GM12878 (cell line): ENCODE results near the gene GH2. TPM values are rescaled to one million over a fixed set of nuclear protein-coding genes. Genes with fewer than 3 reads are reported as not detected.

Experiments used
- ATAC-seq: fragments of 200-7000 bp; cut with Tn5 transposase; 3 replicates; pipeline ENCODE4 v1.9.1; 2020; ENCODE audit warnings: mild to moderate bottlenecking, moderate library complexity
- BruUV-seq: library from RNA; stranded (reverse); fragments of 400-500 nt; replicated peaks from 2 replicates; lab custom pipeline; 2021; lab: Mats Ljungman, UMichigan
- CTCF ChIA-PET: fragments of 300-600 bp; sonication (Branson Sonifier 250); formaldehyde crosslinking; extraction: SDS; loops from one replicate; lab custom pipeline; 2021; ENCODE audit warnings: inconsistent platforms; lab: Yijun Ruan, JAX
- POLR2A ChIA-PET: fragments of 350-600 bp; formaldehyde crosslinking; extraction: SDS; loops from one replicate; lab custom pipeline; 2021; ENCODE audit warnings: inconsistent platforms; lab: Charles Lee
- RAD21 ChIA-PET: fragments of 300-600 bp; sonication (Branson Sonifier 250); formaldehyde crosslinking; loops from one replicate; lab custom pipeline; 2023; ENCODE audit warnings: antibody characterized with exemption; ENCODE audit not compliant: unreplicated experiment; lab: Charles Lee
- SMC1A ChIA-PET: fragments of 300-600 bp; sonication (Branson Sonifier 250); formaldehyde crosslinking; loops from one replicate; lab custom pipeline; 2023; ENCODE audit not compliant: unreplicated experiment, uncharacterized antibody; lab: Charles Lee
- DNase-seq: peaks from one replicate; pipeline ENCODE4 v3.0.0-alpha.2; 2011; ENCODE audit warnings: low read depth, low spot score
- FAIRE-seq: peaks from 3 replicates; lab custom pipeline; 2011; peaks lifted over from hg19 to GRCh38; lab: Jason Lieb, UNC
- H2AFZ ChIP-seq: 2 replicates; pipeline ENCODE4 v1.6.0; 2011; ENCODE audit warnings: low read depth, low read length, control low read depth; ENCODE audit not compliant: control insufficient read depth
- H3K27ac ChIP-seq: 2 replicates; pipeline ENCODE4 v1.5.1; 2011; ENCODE audit warnings: control low read depth; ENCODE audit not compliant: control insufficient read depth, insufficient read depth
- H3K27me3 ChIP-seq, 2 experiments: replicated peaks in 1 of 2; 2 replicates each; pipeline versions ENCODE4 v1.6.0 to v1.6.1; 2011; ENCODE audit warnings: low read length in 1 of 2; ENCODE audit not compliant: control insufficient read depth in 2 of 2, insufficient read depth in 2 of 2
- H3K36me3 ChIP-seq, 2 experiments: 2 replicates each; pipeline ENCODE4 v1.5.1; 2011; ENCODE audit warnings: low read length in 1 of 2; ENCODE audit not compliant: control insufficient read depth in 2 of 2, insufficient read depth in 2 of 2
- H3K4me1 ChIP-seq: 2 replicates; pipeline ENCODE4 v1.6.1; 2011; ENCODE audit warnings: mild to moderate bottlenecking, low read length, moderate library complexity, mixed read lengths; ENCODE audit not compliant: control insufficient read depth, insufficient read depth
- H3K4me2 ChIP-seq: 2 replicates; pipeline ENCODE4 v1.6.0; 2011; ENCODE audit warnings: control low read depth; ENCODE audit not compliant: control insufficient read depth, insufficient read depth
- H3K4me3 ChIP-seq: fragments of 200-600 bp; sonication (generic); 2 replicates; pipeline ENCODE4 v1.5.1; 2016
- H3K79me2 ChIP-seq: 2 replicates; pipeline ENCODE4 v1.6.0; 2011; ENCODE audit warnings: low read length; ENCODE audit not compliant: control insufficient read depth, insufficient read depth
- H3K9ac ChIP-seq: 2 replicates; pipeline ENCODE4 v1.8.0; 2011; ENCODE audit warnings: low read length, control low read depth, mixed read lengths; ENCODE audit not compliant: control insufficient read depth, insufficient read depth
- H3K9me3 ChIP-seq: replicated peaks from 3 replicates; pipeline ENCODE4 v1.5.1; 2011; ENCODE audit warnings: mild to moderate bottlenecking, low read length; ENCODE audit not compliant: control insufficient read depth, insufficient read depth
- H4K20me1 ChIP-seq: 2 replicates; pipeline ENCODE4 v1.6.0; 2011; ENCODE audit not compliant: control insufficient read depth, insufficient read depth
- E2F8 ChIP-seq: fragments of 450-650 bp; IDR thresholded peaks from 2 replicates; pipeline ENCODE4 v1.6.1; 2018; ENCODE audit warnings: mild to moderate bottlenecking, low read depth, moderate library complexity; ENCODE audit not compliant: partially characterized antibody
- IKZF2 ChIP-seq, 2 experiments: fragments of 450-650 bp; IDR thresholded peaks; 2 replicates each; pipeline ENCODE4 v1.6.1; 2017; ENCODE audit warnings: mild to moderate bottlenecking in 2 of 2, moderate library complexity in 2 of 2
- PBX3 ChIP-seq: IDR thresholded peaks from 2 replicates; pipeline ENCODE4 v1.6.1; 2011; ENCODE audit warnings: mild to moderate bottlenecking, low read depth, low read length, moderate library complexity; ENCODE audit not compliant: insufficient replicate concordance
- POLR2A ChIP-seq: IDR thresholded peaks from 2 replicates; pipeline ENCODE4 v1.6.1; 2011; ENCODE audit warnings: low read depth, mild to moderate bottlenecking, low read length
- RB1 ChIP-seq: fragments of 450-650 bp; formaldehyde crosslinking; IDR thresholded peaks from 2 replicates; pipeline ENCODE4 v1.6.1; 2017; ENCODE audit warnings: mild to moderate bottlenecking, borderline replicate concordance
- WGBS: methylation state at CpG from one replicate; pipeline ENCODE4 v1.1.6; 2016; ENCODE audit warnings: low lambda C conversion rate; ENCODE audit not compliant: insufficient replicate concordance, insufficient coverage; ENCODE audit errors: missing lambda C conversion rate; 5-methylcytosine and 5-hydroxymethylcytosine counted together
- in situ Hi-C: fragments of 300-500 bp; cut with MboI; formaldehyde crosslinking; loops from 9 replicates; pipeline ENCODE4 v1.14.3; 2018; ENCODE audit warnings: mixed read lengths
- intact Hi-C: fragments of 100-400 bp; cut with micrococcal nuclease; formaldehyde crosslinking; loops from one replicate; pipeline ENCODE4 v1.14.2; 2022; ENCODE audit not compliant: unreplicated experiment
- polyA plus RNA-seq, 11 experiments: library from polyadenylated mRNA; depleted of rRNA in 4 of 11; unstranded in 6 of 11; stranded (reverse) in 5 of 11; fragments of >200 nt; fragmentation: Nextera tagmentation in 4 of 11; fragmentation: Illumina TruSeq in 1 of 11; extraction: Ambion mirVana in 4 of 11; extraction: Trizol in 1 of 11; gene quantifications; 1 replicate in 1 of 11; 2 replicates in 10 of 11; pipeline versions ENCODE4 v1.2.1 to v1.2.3, GENCODE V29; 2011 to 2016; ENCODE audit warnings: inconsistent platforms in 2 of 11, missing spikeins in 2 of 11, low read depth in 1 of 11
- total RNA-seq, 4 experiments: library from RNA; depleted of rRNA in 3 of 4; stranded (reverse); fragments of >200 nt in 3 of 4; fragmentation: Illumina TruSeq in 1 of 4; extraction: Trizol in 1 of 4; gene quantifications; 2 replicates each; pipeline versions ENCODE4 v1.2.1 to v1.2.3, GENCODE V29; 2013 to 2021

Gene GH2
- total and polyA plus RNA-seq, 10 of the 15 experiments (the other 5 are each of a cell fraction or from before 2014, with no cell fraction given) = not detected

GRCh38 chr17:63832455-63832854 is 49.3 kb downstream of the GH2 start:
- H3K4me2 ChIP-seq = no peak overlapping the region
- in situ Hi-C loops (loop anchor here (25.0 kb wide), 1 partner anchor 395 kb away; the partner anchor contains the start of gene CYB561), intact Hi-C loops (no loop called here)
- ChIA-PET SMC1A (no interaction called here), POLR2A (interaction anchor here (1.1 kb wide), 1 partner anchor 9 kb away, joined by 3 read pairs; no protein-coding TSS in a partner anchor), RAD21 (no interaction called here), CTCF (interaction anchor here (0.6 to 0.8 kb wide), 3 partner anchors 8 to 402 kb away, joined by 3 read pairs; no protein-coding TSS in a partner anchor)
- H3K27me3 ChIP-seq = no peaks in the 10 kb centered on the region
- FAIRE-seq = no peak
- no peak overlapping the region for H3K27ac ChIP-seq
- no peak overlapping the region for H2AFZ ChIP-seq
- DNase-seq = no peak
- H3K4me1 ChIP-seq = peaks cover 10% of the 10 kb centered on the region
- no peak for ATAC-seq
- TSS peak; percentile 34 for BruUV-seq
- TF ChIP-seq PBX3 (no peak), RB1 (no peak), IKZF2 (IDR thresholded peaks at IDR 0.05) (no peak)
- H3K4me3 ChIP-seq = no peak overlapping the region
- 53% methylated on average over 2 of the region's 2 CpGs for WGBS
- no peaks in the 10 kb centered on the region for H3K9me3 ChIP-seq
- no peaks in the 10 kb centered on the region for H4K20me1 ChIP-seq
- peaks cover 29% of the 10 kb centered on the region for H3K79me2 ChIP-seq
- H3K36me3 ChIP-seq = peaks cover 37 to 48% of the 10 kb centered on the region in 2 experiments
- no peak overlapping the region for H3K9ac ChIP-seq

- peaks cover 33 to 48% of the 10 kb centered on the region in 2 experiments for H3K36me3 ChIP-seq
- H3K9ac ChIP-seq = no peak overlapping the region
- H3K79me2 ChIP-seq = peaks cover 31% of the 10 kb centered on the region
- peaks cover 10% of the 10 kb centered on the region for H3K4me1 ChIP-seq
- no peak overlapping the region for H3K27ac ChIP-seq
- no peak overlapping the region for H3K4me3 ChIP-seq
- BruUV-seq = no TSS peak
- H3K4me2 ChIP-seq = no peak overlapping the region
- ChIA-PET CTCF (interaction anchor here (0.6 to 0.8 kb wide), 2 partner anchors 8 to 401 kb away, joined by 3 read pairs; no protein-coding TSS in a partner anchor), RAD21 (no interaction called here), POLR2A (interaction anchor here (0.6 kb wide), 1 partner anchor 52 kb away, joined by 3 read pairs; no protein-coding TSS in a partner anchor), SMC1A (no interaction called here)
- FAIRE-seq (no peak), DNase-seq (no peak), ATAC-seq (no peak)
- TF ChIP-seq POLR2A (peak; percentile 39; the same call in 1 of the 2 replicates), E2F8 (no peak)
- no peaks in the 10 kb centered on the region for H3K27me3 ChIP-seq
- in situ Hi-C loops = loop anchor here (25.0 kb wide), 1 partner anchor 395 kb away; the partner anchor contains the start of gene CYB561
- 96% methylated on average over 5 of the region's 5 CpGs for WGBS
- no peaks in the 10 kb centered on the region for H4K20me1 ChIP-seq
- intact Hi-C loops = no loop called here
- no peaks in the 10 kb centered on the region for H3K9me3 ChIP-seq
- H2AFZ ChIP-seq = no peak overlapping the region
Measured at GRCh38 chr17:63832014-63832413, 49.7 kb downstream of the GH2 start.
